ENCODE results near the gene ARPC5L.
A peak's percentile ranks its signal among the peaks of the same experiment; 100 is the strongest.

ARPC5L gene

DNA sequence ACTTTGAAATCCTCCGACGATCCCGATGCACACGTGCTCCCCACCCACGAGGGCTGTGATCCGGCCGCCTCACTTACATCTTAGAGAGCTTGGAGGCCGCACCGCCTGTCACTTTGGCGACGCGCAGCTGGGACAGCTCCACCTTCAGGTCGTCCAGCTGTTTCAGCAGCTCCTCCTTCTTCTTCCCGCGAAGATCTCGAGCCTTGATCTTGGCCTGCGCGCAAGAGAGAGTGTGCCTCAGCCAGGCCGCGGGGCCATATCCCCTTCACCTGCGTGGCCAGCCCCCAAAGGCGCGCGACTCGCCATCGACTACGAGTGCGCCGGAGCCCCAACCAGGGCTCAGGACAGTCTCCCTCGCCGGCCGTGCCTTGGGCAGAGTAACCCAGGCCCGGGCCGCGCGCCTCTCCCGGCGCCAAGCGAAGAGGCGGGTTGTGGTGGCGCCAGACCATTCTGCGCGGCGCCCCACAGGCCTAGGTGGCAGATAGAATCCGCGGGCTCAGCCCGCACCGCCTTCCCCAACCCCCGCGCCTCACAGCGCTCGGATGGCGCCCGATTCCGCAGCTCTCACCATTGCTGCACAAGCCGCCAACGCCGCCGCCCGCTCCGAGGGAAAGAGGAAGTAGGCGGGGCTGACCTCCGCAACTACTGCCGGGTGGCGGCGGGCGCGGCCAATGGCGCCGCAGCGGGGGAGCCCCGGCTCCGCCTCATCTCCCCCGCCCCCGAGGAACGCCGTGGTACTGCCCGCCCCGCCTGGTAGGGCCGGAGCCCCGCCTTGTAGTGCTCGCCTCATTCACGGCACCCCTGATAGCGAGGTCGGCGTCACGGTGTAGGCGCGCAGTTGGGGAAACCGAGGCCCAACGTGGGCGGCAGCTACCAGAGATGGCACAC, at the start of gene ARPC5L, which contains the start of gene RPL35:
Gene ARPC5L, plus strand, starts transcription at position 789 of the 888 bp plus-strand sequence. CDS start 7,161 bp downstream, outside the sequence.
Gene RPL35, minus strand, starts transcription at position 616 of the 888 bp plus-strand sequence. Its CDS starts 45 bp downstream, at position 571.
- TF ChIP-seq, protein P1, sequence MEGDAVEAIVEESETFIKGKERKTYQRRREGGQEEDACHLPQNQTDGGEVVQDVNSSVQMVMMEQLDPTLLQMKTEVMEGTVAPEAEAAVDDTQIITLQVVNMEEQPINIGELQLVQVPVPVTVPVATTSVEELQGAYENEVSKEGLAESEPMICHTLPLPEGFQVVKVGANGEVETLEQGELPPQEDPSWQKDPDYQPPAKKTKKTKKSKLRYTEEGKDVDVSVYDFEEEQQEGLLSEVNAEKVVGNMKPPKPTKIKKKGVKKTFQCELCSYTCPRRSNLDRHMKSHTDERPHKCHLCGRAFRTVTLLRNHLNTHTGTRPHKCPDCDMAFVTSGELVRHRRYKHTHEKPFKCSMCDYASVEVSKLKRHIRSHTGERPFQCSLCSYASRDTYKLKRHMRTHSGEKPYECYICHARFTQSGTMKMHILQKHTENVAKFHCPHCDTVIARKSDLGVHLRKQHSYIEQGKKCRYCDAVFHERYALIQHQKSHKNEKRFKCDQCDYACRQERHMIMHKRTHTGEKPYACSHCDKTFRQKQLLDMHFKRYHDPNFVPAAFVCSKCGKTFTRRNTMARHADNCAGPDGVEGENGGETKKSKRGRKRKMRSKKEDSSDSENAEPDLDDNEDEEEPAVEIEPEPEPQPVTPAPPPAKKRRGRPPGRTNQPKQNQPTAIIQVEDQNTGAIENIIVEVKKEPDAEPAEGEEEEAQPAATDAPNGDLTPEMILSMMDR (conservative IDR thresholded peaks at IDR 0.05; ENCODE audit: low read depth) = peak; percentile 51
- CTCF ChIA-PET = interaction anchor here (0.5 to 2.9 kb wide), 5 partner anchors 9 to 89 kb away, joined by 3 to 27 read pairs (median 4); partner anchors contain the start of gene WDR38
- DNase-seq (ENCODE audit: low spot score) = peak; percentile 100
- POLR2A ChIA-PET (ENCODE audit: low non-redundant PET) = interaction anchor here (0.6 to 1.7 kb wide), 8 partner anchors 9 to 91 kb away, joined by 3 to 14 read pairs (median 4); partner anchors contain the start of gene NR6A1
- peak within 1 kb of the TSS; percentile 99 for H3K27ac ChIP-seq

DNA sequence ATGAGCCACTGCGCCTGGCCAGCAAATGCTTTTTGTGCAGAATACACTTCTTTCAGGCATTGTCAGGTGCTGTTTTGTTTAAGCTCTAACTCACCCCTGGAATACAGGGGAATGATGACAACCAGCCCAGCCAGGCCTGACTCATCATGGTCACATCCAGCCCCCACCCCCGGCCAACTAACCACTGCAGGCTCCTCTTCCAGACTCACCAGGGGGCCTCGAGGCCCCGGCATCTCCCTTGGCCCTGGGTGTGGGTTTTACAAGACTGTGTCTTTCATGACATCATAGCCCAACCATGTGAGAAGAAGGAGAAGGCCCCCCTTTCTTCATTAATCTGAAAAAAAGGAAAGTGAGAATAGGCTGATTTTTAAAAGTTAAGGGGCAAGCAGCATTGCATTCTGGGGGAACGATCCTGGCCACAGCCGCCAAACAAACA, 49.5 kb upstream of the ARPC5L start:
- POLR2A ChIA-PET (ENCODE audit: low non-redundant PET) = no interaction called here
- CTCF ChIA-PET = interaction anchor here (0.7 to 5.6 kb wide), 6 partner anchors 33 to 51 kb away, joined by 4 to 53 read pairs (median 12); partner anchors contain the start of genes NR6A1 and WDR38
- TF ChIP-seq, protein P1 (conservative IDR thresholded peaks at IDR 0.05; ENCODE audit: low read depth) = no peak
- H3K27ac ChIP-seq = peak overlapping the region; percentile 94
- peak; percentile 96 for DNase-seq (ENCODE audit: low spot score)

DNA sequence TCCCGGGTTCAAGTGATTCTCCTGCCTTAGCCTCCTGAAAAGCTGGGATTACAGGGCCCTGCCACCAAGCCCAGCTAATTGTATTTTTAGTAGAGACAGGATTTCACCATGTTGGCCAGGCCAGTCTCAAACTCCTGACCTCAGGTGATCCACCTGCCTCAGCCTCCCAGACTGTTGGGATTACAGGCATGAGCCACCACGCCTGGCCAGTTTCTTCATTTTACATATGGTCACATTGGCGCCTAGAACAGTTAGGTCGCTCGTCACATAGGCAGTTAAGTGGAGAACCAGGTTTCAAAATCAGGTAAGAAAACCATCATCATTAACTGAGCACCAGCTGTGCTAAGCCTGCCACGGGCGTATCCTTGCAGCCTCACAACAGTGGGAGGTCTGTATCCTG, 48.9 kb upstream of the ARPC5L start:
- TF ChIP-seq, protein P1 (conservative IDR thresholded peaks at IDR 0.05; ENCODE audit: low read depth) = no peak
- POLR2A ChIA-PET (ENCODE audit: low non-redundant PET) = no interaction called here
- CTCF ChIA-PET = interaction anchor here (0.7 to 3.6 kb wide), 4 partner anchors 36 to 51 kb away, joined by 4 to 30 read pairs (median 10); partner anchors contain the start of genes NR6A1 and WDR38
- peak overlapping the region; percentile 94 for H3K27ac ChIP-seq
- DNase-seq (ENCODE audit: low spot score) = no peak

DNA sequence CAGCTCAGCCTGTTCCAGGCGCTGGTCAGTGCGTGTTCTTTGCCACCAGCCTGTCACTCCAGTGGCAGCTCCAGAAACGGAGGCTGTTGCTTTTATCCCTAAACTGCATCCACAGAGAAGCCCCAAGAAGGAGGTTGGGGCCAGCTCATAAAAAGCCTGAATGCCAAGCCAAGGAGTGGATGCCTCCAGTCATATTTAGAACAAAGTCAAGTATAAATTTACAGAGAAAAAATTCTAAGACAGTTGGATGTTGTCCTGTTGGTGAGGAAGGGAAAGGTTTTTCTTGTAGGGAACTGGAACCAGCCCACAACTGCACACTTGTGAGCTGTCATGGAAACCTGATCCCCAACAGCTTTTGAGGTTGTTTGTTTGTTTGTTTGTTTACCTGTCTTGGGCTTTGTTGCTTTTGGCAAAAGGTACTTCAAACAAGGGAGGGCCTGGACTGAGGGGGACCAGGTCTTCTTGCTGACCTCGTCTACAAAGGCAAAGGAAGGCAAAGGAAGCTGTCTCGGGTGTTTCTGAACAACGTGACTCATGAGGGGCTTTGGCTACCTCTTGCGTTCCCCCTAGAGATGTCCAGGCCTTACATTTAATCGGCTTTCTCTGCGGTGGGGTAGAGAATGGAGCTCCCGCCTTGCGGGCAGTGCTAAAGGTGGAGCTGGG, 48.3 kb upstream of the ARPC5L start:
- POLR2A ChIA-PET (ENCODE audit: low non-redundant PET) = no interaction called here
- TF ChIP-seq, protein P1 (conservative IDR thresholded peaks at IDR 0.05; ENCODE audit: low read depth) = no peak
- peak; percentile 42 for DNase-seq (ENCODE audit: low spot score)
- H3K27ac ChIP-seq = peak overlapping the region; percentile 94
- CTCF ChIA-PET = interaction anchor here (0.7 to 3.6 kb wide), 6 partner anchors 17 to 50 kb away, joined by 3 to 30 read pairs (median 4); partner anchors contain the start of genes NR6A1 and WDR38

DNA sequence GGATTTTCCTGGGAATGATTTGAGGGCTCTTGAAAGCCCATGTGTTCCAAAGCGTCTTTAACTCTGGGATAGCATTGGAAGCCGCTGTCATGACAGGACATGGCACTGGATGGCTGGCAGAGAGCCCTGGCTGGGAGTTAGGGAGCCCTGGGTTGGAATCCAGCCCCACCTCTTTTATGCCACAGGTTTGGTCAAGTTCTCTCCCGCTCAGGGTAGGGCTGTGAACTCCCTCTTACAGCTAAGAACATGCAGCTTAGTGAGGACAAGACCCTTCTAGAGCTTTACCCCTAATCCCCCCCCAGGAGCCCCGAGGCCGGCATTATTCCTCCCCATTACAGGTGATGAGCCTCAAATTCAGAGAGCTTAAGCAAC, 47.8 kb upstream of the ARPC5L start:
- ChIA-PET CTCF (interaction anchor here (0.8 to 3.6 kb wide), 4 partner anchors 17 to 42 kb away, joined by 3 to 30 read pairs (median 10); partner anchors contain the start of genes NR6A1 and WDR38), POLR2A (ENCODE audit: low non-redundant PET) (interaction anchor here (0.6 kb wide), 1 partner anchor 23 kb away, joined by 3 read pairs; no protein-coding TSS in a partner anchor)
- TF ChIP-seq, protein P1 (conservative IDR thresholded peaks at IDR 0.05; ENCODE audit: low read depth) = no peak
- peak overlapping the region; percentile 94 for H3K27ac ChIP-seq
- peak; percentile 66 for DNase-seq (ENCODE audit: low spot score)

DNA sequence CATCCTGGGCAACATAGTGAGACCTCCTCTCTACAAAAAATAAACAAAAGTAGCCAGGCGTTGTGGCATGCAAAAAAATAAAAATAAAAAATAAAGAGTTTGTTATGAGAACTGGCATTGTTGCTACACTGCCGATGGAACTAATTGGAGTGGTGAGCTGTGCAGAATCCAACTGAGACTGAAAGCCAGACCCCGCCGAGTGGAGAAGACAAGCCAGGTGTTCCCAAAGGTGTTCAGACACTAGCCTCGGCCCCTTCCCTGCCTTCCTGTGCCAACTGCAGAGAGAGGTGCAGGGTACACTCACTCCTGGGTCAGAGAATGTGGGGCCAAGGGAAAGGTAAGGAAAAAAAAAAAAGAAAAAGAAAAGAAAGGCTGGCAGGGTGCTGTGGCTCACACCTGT, 46.3 kb upstream of the ARPC5L start:
- TF ChIP-seq, protein P1 (conservative IDR thresholded peaks at IDR 0.05; ENCODE audit: low read depth) = no peak
- POLR2A ChIA-PET (ENCODE audit: low non-redundant PET) = no interaction called here
- peak overlapping the region; percentile 99 for H3K27ac ChIP-seq
- DNase-seq (ENCODE audit: low spot score) = no peak
- CTCF ChIA-PET = interaction anchor here (0.6 to 3.6 kb wide), 2 partner anchors 26 to 37 kb away, joined by 3 to 30 read pairs; partner anchors contain the start of gene WDR38

All from RWPE1 (cell line).